Stomach (tissue), 9 donors: ENCODE measurements around the gene HEATR1. TPM values are rescaled to one million over a fixed set of nuclear protein-coding genes. Genes with fewer than 3 reads are reported as not detected.
"Not testable (repeated sequence)": the region's sequence is repeated elsewhere in the genome, so short reads cannot be mapped to it uniquely, and the experiment has no call there.

Experiments
- DNase-seq, 2 donors: peaks; one replicate each; pipeline versions ENCODE4 v3.0.0 to v3.0.0-alpha.2; 2013 to 2019
- H3K27ac ChIP-seq, 5 donors: fragments of 200-600 bp in 4 of 5; sonication (generic) in 4 of 5; one replicate each; pipeline ENCODE4 v1.5.1; 2013 to 2019; ENCODE audit warnings: mild to moderate bottlenecking in 1 of 5, moderate library complexity in 1 of 5
- H3K27me3 ChIP-seq, 3 donors: fragments of 200-600 bp; sonication (generic); one replicate each; pipeline ENCODE4 v1.5.1; 2017 to 2019; ENCODE audit warnings: mixed run types in 1 of 3
- H3K36me3 ChIP-seq, 4 donors: fragments of 200-600 bp; sonication (generic); 1 replicate in 3 of 4; 2 replicates in 1 of 4; pipeline ENCODE4 v1.5.1; 2016 to 2019
- H3K4me1 ChIP-seq, 4 donors: fragments of 200-600 bp; sonication (generic); one replicate each; pipeline ENCODE4 v1.5.1; 2016 to 2019
- H3K4me3 ChIP-seq, 4 donors: fragments of 200-600 bp; sonication (generic) in 3 of 4; one replicate each; pipeline ENCODE4 v1.5.1; 2016 to 2019; ENCODE audit warnings: mild to moderate bottlenecking in 1 of 4
- H3K9me3 ChIP-seq, 4 donors: fragments of 200-600 bp; sonication (generic); one replicate each; pipeline ENCODE4 v1.5.1; 2016 to 2019
- EP300 ChIP-seq: sonication (generic); formaldehyde crosslinking; IDR thresholded peaks from one replicate; pipeline ENCODE4 v1.6.1; 2017; ENCODE audit warnings: antibody characterized with exemption
- POLR2A ChIP-seq, 4 donors: fragments of 450-650 bp; IDR thresholded peaks; one replicate each; pipeline ENCODE4 v1.6.1; 2016; ENCODE audit warnings: antibody characterized with exemption in 4 of 4, control low read depth in 2 of 4, mild to moderate bottlenecking in 1 of 4, moderate library complexity in 1 of 4
- POLR2AphosphoS5 ChIP-seq, 3 donors: sonication (generic); formaldehyde crosslinking; IDR thresholded peaks; one replicate each; pipeline ENCODE4 v1.6.1; 2016; ENCODE audit warnings: antibody characterized with exemption in 3 of 3
- WGBS, 5 donors: extraction: QIAGEN DNeasy Blood & Tissue Kit in 3 of 5; methylation state at CpG; one replicate each; pipeline versions ENCODE4 v1.1.5 to v1.1.7; 2013 to 2018; 5-methylcytosine and 5-hydroxymethylcytosine counted together
- intact Hi-C: fragments of 100-400 bp; cut with DNase I; formaldehyde crosslinking; loops from one replicate; pipeline ENCODE4 v1.15.1; 2023; ENCODE audit warnings: low total_unique reads
- polyA plus RNA-seq, 3 donors: library from polyadenylated mRNA; stranded (reverse); fragments of 200-250 nt; gene quantifications; one replicate each; pipeline ENCODE4 v1.2.3, GENCODE V29; 2013
- total RNA-seq, 5 donors: library from RNA; depleted of rRNA; stranded (reverse); fragments of >200 nt; gene quantifications; one replicate each; pipeline versions ENCODE4 v1.1.0 to v1.2.3, GENCODE V29; 2014 to 2016
- TF ChIP-seq, protein P1 (sequence below), 7 experiments: fragments of 450-650 bp in 4 of 7; fragments of 200-600 bp in 3 of 7; sonication (generic) in 3 of 7; IDR thresholded peaks; one replicate each; pipeline ENCODE4 v1.5.1; 2016 to 2019; ENCODE audit warnings: antibody characterized with exemption in 7 of 7, control low read depth in 2 of 7, mild to moderate bottlenecking in 1 of 7
- donor health status: healthy with polysubstance abuse.
- donor health status: Bipolar disorder and iron deficiency.
- donor health status: healthy.

Gene HEATR1
- total and polyA plus RNA-seq, 8 donors: 2.4 to 51.8 (median 12.1) TPM

DNA sequence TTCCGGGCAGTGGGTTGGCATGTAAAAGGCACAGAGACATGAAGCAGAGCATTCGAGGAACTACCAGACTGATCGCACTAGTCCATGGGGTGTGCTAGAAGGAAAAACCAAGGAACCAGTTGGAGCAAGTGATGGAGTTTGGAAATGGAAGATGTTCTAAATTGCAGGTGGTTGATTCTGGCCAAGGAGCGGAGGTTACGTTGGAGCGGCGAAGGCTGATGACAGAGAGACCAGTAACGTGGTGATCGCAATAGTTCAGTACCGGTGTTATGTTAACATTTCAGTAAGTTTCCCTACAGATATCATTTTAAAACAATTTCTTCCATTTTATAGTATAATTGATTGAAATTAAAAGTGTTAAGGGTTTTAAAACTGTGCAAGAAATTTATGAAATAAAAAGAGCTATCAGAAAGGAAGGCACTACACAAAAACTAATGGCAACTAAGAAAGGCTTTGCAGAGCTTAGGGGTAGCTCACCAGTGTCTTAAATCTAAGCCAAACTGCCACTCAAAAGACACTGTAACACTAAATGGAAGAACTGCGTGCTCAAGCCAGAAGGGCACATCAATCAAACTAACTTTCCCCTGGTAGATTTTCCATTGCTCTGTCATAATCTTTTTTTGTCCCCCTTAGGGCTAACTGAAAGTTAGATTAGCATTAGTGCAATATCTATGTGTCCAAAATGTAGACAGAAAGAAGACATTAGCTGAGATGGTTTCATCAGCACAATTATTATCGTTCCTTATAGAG is 11.3 kb upstream of the HEATR1 start:
- Histone ChIP-seq H3K36me3 (no peaks in the 10 kb centered on the region), H3K27me3 (peaks cover 0 to 24% (median 0%) of the 10 kb centered on the region in 3 donors), H3K4me1 (no peaks in the 10 kb centered on the region), H3K4me3 (no peak overlapping the region), H3K27ac (no peak overlapping the region), H3K9me3 (no peaks in the 10 kb centered on the region)
- intact Hi-C loops: no loop called here
- 90 to 93% (median 91%) methylated on average over 12 of the region's 12 CpGs for WGBS, 5 donors
- no peak for DNase-seq
- TF ChIP-seq, protein P1, sequence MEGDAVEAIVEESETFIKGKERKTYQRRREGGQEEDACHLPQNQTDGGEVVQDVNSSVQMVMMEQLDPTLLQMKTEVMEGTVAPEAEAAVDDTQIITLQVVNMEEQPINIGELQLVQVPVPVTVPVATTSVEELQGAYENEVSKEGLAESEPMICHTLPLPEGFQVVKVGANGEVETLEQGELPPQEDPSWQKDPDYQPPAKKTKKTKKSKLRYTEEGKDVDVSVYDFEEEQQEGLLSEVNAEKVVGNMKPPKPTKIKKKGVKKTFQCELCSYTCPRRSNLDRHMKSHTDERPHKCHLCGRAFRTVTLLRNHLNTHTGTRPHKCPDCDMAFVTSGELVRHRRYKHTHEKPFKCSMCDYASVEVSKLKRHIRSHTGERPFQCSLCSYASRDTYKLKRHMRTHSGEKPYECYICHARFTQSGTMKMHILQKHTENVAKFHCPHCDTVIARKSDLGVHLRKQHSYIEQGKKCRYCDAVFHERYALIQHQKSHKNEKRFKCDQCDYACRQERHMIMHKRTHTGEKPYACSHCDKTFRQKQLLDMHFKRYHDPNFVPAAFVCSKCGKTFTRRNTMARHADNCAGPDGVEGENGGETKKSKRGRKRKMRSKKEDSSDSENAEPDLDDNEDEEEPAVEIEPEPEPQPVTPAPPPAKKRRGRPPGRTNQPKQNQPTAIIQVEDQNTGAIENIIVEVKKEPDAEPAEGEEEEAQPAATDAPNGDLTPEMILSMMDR (IDR thresholded peaks at IDR 0.05): no peak
- TF ChIP-seq POLR2A (IDR thresholded peaks at IDR 0.05) (no peak), POLR2AphosphoS5 (IDR thresholded peaks at IDR 0.05) (no peak), EP300 (no peak)

DNA sequence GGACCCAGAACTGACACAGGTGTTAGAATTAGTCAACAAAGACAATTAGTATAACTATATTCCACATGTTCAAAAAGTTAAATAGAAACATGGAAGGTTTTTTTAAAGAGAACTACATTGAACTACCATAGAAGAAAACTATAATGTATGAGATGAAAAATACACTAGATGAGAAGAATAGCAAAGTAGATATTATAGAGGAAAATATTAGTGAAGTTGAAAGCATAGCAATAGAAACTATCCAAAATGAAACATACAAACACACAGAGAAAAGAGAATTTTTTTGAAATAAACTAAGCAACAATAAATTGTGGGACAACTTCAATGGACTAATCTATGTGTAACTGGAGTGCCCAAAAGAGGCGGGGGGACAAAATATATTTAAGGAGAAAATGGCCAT is 8.0 kb upstream of the HEATR1 start:
- 86 to 97% (median 92%) methylated on average over 1 of the region's 1 CpG for WGBS, 5 donors
- H3K36me3 ChIP-seq: no peaks in the 10 kb centered on the region
- DNase-seq: no peak
- peaks cover 0 to 37% (median 0%) of the 10 kb centered on the region in 3 donors for H3K27me3 ChIP-seq
- no peaks in the 10 kb centered on the region for H3K9me3 ChIP-seq
- intact Hi-C loops: no loop called here
- TF ChIP-seq POLR2A (IDR thresholded peaks at IDR 0.05) (no peak), POLR2AphosphoS5 (IDR thresholded peaks at IDR 0.05) (no peak), EP300 (no peak)
- TF ChIP-seq, protein P1 (IDR thresholded peaks at IDR 0.05): no peak
- no peaks in the 10 kb centered on the region for H3K4me1 ChIP-seq
- no peak overlapping the region for H3K4me3 ChIP-seq
- H3K27ac ChIP-seq: no peak overlapping the region

DNA sequence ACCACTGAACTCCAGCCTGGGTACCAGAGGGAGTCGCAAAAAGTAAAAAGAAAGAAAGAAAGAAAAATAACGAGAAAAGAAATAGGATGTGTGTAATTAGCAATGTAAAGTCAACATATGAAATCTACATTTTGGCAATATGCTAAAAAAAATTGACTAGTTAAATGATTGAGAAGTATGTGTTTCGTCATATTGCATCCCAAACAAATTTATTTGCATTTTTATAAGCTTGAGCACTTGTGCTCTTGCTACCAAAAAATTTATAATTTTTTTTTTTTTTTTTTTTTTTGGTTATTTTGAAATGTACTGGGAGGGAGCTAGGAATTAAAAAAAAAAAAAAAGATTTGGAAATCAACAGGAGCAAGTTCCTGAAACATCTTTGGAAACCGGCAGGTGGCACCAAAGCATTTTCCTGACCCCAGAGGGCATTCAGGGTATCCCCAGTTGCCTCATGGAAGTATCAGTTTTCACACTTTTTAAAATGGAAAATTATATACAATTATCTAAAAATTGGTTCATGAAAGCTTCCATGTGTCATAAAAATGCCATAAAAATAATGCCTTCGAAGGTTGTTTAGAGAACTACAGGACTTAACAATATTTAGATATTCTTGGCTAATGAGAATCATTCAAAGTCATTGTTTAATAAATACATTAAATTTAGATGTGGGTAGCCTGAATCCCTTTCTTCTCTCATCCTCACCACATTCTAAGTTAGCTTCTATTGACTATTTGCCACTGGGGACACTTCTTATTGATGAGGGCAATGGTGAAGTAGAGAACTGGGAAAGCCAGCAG is 4.8 kb upstream of the HEATR1 start:
- intact Hi-C loops: no loop called here
- H3K27me3 ChIP-seq: peaks cover 0 to 25% (median 0%) of the 10 kb centered on the region in 3 donors
- TF ChIP-seq POLR2A (IDR thresholded peaks at IDR 0.05) (no peak), EP300 (no peak)
- TF ChIP-seq, protein P1 (IDR thresholded peaks at IDR 0.05): peak in 4 of 7 experiments; percentile 26 to 47 (median 38)
- peak; percentile 42 to 79 for DNase-seq
- no peaks in the 10 kb centered on the region for H3K9me3 ChIP-seq
- no peak overlapping the region for H3K27ac ChIP-seq
- WGBS, 5 donors: 7 to 21% (median 19%) methylated on average over 5 of the region's 5 CpGs
- no peaks in the 10 kb centered on the region for H3K36me3 ChIP-seq
- peaks cover 0 to 5% (median 3%) of the 10 kb centered on the region in 4 donors for H3K4me1 ChIP-seq
- no peak overlapping the region for H3K4me3 ChIP-seq

DNA sequence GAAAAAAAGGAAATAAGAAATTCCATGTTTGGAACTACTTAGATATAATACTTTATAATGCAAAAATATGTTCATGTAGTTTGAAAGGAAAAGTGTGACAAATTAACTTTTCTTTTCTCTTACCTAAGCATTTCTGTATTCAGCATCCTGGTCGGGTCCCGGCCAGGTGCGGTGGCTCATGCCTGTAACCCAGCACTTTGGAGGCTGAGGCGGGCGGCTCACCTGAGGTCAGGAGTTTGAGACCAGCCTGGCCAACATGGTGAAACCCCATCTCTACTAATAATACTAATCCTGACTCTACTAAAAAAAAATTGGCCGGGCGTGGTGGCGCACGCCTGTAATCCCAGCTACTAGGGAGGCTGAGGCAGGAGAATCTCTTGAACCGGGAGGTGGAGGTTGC is 3.3 kb upstream of the HEATR1 start:
- H3K9me3 ChIP-seq, DNase-seq, H3K27ac ChIP-seq, H3K36me3 ChIP-seq, H3K4me3 ChIP-seq, intact Hi-C loops: not testable (repeated sequence)
- Histone ChIP-seq H3K27me3 (peaks cover 0 to 20% (median 0%) of the 10 kb centered on the region in 3 donors), H3K4me1 (peaks cover 8 to 19% (median 16%) of the 10 kb centered on the region in 4 donors)
- WGBS, 5 donors: 93 to 95% (median 94%) methylated on average over 10 of the region's 10 CpGs
